GDM1 (cell line): ENCODE data around the gene UBALD2.
"Not testable (repeated sequence)": the region's sequence is repeated elsewhere in the genome, so short reads cannot be mapped to it uniquely, and the experiment has no call there.

Experiments
- DNase-seq: peaks from one replicate; lab custom pipeline; 2025; lab: John Stamatoyannopoulos, UW

UBALD2 gene

DNA sequence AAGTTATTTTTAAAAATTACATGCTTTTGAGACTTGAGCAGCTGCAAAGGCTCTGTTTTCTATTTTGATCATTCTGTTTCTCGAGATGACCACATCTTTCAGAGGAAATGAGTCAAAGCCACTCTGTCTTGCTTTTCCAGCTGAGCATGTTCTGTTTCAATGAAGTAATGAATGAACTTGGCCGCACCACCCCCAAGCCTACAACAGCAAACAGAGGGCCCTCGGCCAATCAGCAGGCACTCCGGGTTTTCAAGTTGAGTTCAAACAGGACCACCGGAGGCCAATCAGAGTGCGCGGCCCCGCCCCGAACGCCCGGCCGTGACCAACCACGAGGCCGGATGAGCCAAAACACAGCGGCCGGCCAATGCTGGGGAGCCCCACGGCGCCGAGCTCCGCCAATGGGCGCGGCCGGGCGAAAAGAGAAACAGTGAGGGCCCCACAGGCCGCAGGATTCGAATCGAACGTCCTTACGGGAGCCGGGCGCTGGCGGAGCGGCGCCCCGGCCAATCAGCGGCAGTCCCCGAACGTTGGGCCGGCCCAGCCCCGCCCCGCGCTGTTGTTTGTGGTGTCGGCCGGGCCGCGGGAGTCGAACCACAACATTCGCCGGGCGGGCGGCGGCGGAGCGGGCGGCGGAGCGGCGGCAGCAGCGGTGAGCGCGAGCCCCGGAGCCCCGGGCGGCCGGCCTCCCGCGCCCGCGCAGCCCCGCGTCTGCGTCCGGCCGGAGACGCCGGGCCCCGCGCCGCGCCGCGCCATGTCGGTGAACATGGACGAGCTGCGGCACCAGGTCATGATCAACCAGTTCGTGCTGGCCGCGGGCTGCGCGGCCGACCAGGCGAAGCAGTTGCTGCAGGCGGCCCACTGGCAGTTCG, at the start of gene UBALD2:
Gene UBALD2 (plus strand): TSS at position 594 of the 869 bp plus-strand sequence. CDS start 158 bp downstream, at position 752.
- DNase-seq, result peak; percentile 99

DNA sequence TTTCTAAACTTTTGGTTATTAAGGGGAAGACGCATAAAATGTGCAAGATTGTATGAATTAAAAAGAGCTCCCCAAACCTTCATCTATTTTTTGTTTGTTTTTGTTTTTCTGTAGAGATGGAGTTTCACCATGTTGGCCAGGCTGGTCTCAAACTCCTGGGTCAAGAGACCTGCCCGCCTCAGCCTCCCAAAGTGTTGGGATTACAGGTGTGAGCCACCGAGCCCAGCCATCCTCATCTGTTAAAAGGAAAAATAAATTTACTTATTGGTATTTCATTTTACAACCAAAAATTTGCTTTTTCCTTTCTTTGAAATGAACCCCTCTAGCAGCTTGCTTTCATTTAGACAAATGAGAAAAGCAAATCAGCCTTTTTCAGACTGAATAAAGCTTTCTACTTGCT, 48.1 kb upstream of the UBALD2 start:
- no peak for DNase-seq

DNA sequence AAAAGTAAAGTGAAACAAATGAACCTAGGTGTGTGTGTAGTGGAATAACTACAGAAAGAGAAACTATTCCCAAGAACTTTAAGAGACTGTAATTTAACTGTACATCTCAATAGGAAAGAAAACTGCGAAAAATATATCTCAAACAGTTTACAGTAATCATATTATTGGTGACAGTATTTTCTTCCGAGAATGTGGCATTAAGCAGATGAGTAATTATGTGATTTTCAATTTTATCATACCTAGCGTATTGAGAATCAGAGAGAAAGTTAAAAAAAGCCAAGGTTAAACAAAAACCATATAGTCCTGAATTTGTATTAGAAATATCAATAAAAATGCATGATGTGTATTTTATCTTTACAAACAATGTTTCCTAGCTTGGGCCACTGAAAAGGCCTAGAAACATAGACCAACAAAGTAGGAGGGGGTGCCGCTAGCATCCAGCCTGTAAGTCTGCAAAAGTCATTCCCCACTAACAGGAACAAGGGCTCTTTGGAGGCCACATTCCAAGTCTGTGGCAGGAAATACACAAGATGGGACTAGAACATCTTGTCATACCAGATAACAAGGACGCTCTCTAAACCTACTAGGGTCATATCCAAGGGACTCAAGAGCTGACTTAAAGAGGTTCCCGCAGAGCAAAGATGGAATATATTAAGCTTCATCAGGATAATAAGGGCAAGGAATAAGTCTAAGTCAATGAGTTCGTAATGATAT, 45.3 kb upstream of the UBALD2 start:
- no peak for DNase-seq

DNA sequence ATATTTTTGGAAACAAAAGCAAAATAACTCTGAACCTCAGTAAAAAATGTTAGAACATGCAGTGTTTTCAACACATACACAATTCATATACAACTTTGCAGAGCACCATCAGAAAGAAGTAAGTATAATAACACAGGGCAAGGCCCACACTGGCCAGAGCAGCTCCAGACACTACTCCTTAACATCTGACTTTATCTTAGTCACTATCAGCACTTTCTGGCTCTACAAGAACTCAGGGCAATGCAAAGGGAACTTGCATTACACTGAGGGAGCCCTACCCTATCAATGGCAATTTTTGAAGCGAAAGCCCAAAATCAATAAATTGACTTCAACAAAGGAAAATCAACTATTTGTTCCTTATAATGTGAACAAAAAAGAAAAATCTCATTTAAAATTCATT, 41.3 kb upstream of the UBALD2 start:
- DNase-seq, result no peak

- DNase-seq, result not testable (repeated sequence)
Observed at GRCh38 chr17:76225373-76226086, 39.6 kb upstream of the UBALD2 start.

DNA sequence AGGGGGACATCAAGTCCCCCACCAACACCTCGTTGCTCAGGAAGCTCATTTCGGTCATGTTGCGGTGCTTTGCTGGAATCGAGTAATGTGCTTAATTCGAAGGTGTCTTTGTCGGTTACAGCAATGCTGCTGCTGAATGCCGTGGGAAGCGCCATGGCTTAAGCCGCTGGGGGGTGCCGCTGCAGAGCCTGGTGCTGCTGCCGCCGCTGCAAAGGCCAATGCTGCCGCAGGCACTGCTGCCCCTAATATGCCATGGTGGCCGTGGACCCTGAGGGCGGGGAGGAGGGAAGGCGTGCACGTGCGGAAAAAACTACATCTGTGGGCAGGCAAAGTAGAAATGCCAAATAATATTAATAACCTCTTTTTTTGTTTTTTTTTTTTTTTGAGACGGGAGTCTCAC, 38.4 kb upstream of the UBALD2 start:
- not testable (repeated sequence) for DNase-seq

- DNase-seq, result no peak
Observed at GRCh38 chr17:76232342-76232741, 32.8 kb upstream of the UBALD2 start.

DNA sequence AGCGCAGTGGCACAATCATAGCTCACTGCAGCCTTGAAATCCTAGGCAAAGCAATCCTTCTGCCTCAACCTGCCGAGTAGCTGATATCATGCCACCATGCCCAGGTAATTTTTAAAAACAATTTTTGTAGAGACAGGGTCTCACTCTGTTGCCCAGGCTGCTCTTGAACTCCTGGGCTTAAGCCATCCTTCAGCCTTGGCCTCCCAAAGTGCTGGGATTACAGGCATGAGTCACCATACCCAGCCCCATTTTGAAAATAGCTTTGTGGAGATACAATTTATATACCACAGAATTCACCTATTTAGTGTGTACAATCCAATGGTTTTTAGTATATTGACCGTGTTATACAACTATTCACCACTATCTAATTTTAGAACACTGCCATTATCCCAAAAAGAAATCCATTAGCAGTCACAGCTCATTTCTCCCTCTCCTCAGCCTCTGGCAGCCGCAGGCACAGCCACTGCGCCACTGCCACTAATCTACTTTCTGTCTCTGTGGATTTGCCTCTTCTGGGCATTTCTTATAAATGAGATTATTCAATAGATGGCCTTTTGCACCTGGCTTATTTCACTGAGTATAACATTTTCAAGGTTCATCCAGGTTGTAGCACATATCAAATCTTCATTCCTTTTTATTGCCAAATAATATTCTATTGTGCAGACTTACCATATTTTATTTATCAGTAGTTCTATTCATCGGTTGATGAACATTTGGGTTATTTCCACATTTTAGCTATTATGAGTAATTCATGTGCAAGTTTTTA, 31.4 kb upstream of the UBALD2 start:
- DNase-seq, result no peak

DNA sequence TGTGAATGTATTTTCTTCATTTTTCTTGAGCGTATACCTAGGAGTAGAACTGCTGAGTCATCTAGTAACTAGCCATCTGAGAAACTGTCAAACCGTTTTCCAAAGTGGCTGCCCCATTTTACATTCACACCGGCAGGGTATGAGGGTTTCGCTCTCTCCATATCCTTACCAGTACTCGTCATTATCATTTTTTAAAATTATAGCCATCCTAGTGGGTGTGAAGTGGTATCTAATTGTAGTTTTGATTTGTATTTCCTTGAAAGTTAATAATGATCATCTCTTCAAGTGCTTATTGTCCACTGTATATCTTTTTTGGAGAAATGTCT, 30.8 kb upstream of the UBALD2 start:
- DNase-seq, result no peak

- DNase-seq, result no peak
Observed at GRCh38 chr17:76235883-76236282, 29.3 kb upstream of the UBALD2 start.

DNA sequence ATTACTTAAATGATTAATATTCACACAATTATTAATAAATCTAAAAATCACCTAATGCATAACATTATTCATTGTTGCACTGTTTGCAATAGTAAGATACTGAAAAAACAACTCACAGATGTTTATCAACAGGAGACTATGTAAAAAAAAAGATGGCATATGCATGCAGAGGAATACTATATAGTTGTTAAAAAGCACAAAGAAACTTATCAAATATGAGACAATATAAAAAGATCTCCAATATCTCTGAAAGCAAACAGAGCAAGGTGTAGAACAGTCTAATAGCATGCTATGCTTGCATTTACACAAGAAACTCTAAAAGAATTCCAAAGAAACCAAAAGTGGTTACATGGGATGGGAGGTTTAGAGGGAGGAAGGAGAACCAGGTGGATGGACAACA, 28.5 kb upstream of the UBALD2 start:
- DNase-seq, result no peak

DNA sequence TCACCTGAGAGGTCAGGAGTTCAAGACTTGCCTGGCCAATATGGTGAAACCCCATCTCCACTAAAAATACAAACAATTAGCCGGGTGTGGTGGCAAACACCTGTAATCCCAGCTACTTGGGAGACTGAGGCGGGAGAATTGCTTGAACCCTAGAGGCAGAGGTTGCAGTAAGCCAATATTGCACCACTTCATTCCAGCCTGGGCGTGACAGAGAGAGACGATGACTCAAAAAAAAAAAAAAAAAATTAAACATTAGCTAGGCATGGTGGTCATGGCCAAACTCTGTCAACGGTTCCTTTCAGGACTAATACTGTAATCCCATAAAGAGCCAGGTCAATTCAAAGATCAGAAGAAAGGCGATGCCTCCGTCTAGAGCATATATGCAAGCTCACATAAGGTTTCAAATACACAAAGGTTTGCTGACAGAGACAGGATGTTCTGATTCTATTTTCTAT, 27.3 kb upstream of the UBALD2 start:
- DNase-seq, result no peak

DNA sequence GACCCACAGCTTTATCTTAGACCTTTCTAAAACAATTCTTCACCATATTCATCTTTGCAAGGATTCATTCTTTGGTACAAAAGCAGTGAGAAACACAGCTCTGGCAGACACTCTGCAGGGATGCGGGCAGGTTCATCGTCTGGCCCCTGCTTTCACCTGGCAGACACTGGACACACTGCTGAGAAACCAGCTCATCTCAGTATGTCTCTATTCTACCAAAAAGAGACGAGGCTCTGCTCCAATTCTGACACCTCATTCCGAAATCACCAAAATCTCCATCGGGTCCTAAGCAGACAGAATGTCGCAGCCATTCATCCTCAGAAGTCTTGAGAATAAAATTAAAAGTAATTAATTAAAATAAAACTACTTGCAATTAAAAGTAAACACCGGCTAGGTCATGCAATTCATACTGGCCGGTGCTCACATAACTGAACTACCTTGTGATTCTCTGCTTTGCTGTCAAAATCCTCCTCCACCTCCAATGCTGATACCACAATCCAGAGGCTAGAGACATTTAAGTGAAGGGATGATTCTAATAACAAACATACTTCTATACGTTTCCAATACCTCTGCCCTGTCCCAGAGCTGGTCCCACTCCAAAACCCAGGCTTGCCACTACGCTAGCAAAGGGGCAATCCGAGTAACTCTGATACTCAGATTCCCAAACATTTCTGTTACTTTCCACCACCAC, 26.2 kb upstream of the UBALD2 start:
- DNase-seq, result no peak

GRCh38 chr17:76239538-76240274, 25.4 kb upstream of the UBALD2 start:
- DNase-seq, result no peak

DNA sequence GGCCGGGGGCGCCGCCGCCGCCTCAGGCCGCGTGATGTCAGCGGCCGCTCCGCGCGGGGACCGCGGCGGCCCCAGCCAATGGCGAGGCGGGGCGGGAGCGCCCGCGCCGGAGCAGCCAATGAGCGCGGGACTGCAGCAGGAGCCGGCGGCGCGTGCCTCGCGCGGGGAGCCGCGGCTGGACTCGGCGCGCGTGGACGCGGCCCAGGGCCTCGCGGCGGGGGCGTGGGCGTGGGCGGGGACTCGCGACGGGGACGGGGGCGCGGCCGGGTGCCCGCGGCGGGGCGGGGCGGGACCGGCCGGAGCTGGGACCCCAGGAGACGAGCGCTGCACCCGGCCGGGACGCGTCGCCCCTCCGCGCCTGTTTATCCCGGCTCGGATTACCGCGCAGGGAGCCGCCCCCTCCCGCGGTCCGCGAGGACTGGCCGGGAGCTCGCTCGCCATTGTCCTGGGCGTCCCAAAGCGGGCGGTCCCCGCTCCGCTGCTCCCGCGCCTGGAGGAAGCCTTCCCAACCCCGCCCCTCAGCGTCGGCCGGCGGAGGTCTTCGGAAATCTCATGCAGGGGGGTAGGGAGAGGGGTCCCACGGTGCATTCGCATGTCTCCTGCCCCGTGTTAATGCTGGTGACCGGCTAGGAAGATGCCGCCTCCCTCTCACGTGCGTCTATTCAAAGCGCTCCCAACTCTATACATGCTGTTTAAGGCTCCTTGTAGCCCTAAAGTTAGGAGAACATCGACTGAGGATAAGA, 24.5 kb upstream of the UBALD2 start, which contains the start of gene RNF157:
Gene RNF157 (minus strand): TSS at position 33 of the 743 bp plus-strand sequence. CDS start 253 bp downstream, outside the sequence.
- peak; percentile 34 for DNase-seq

DNA sequence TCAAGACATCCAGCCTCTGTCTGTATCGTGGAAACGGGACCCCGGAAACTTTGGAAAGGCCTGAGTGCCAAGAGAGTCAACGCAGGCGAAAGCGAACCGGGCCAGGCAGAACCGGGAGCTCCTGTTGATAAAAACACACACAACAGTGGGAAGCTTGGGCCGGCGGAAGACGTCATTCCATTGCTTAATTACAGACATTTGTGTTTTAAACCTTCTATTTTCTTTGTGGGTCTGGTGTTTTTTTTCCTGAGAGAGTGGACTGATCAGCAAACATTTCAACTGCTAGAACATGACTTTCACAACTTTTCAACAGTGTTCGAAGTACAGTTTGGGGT, 24.0 kb upstream of the UBALD2 start:
- DNase-seq, result no peak

GRCh38 chr17:76241691-76242255, 23.4 kb upstream of the UBALD2 start:
- DNase-seq, result no peak

- DNase-seq, result peak; percentile 63
Observed at GRCh38 chr17:76243826-76244679, 21.1 kb upstream of the UBALD2 start.

- DNase-seq, result not testable (repeated sequence)
Observed at GRCh38 chr17:76244721-76245120, 20.4 kb upstream of the UBALD2 start.
